Immature natural killer cell (primary cell): ENCODE measurements around the gene CLIC1. TPM values are rescaled to one million over a fixed set of nuclear protein-coding genes. Genes with fewer than 3 reads are reported as not detected.

Experiments used
- DNase-seq, 3 donors: peaks; one replicate each; pipeline ENCODE4 v3.0.0; 2022; ENCODE audit warnings: mixed read lengths in 1 of 3
- H3K27ac Mint-ChIP-seq, 6 donors: one replicate each; pipeline ENCODE4 v1.8.0; 2020; ENCODE audit warnings: mixed read lengths in 6 of 6, mild to moderate bottlenecking in 5 of 6, inconsistent platforms in 4 of 6, moderate library complexity in 3 of 6
- H3K27me3 Mint-ChIP-seq, 3 donors: one replicate each; pipeline ENCODE4 v1.8.0; 2020 to 2021; ENCODE audit warnings: low read depth in 3 of 3, mild to moderate bottlenecking in 3 of 3, mixed read lengths in 3 of 3, moderate library complexity in 3 of 3, inconsistent platforms in 1 of 3
- H3K36me3 Mint-ChIP-seq, 3 donors: one replicate each; pipeline ENCODE4 v1.8.0; 2020; ENCODE audit warnings: mixed read lengths in 3 of 3, inconsistent platforms in 2 of 3, mild to moderate bottlenecking in 2 of 3
- H3K4me1 Mint-ChIP-seq, 2 donors: one replicate each; pipeline ENCODE4 v1.8.0; 2020; ENCODE audit warnings: inconsistent platforms in 2 of 2, mild to moderate bottlenecking in 2 of 2, mixed read lengths in 2 of 2, moderate library complexity in 1 of 2
- H3K4me3 Mint-ChIP-seq, 5 donors: one replicate each; pipeline ENCODE4 v1.8.0; 2020; ENCODE audit warnings: mild to moderate bottlenecking in 5 of 5, mixed read lengths in 5 of 5, inconsistent platforms in 3 of 5, moderate library complexity in 3 of 5
- H3K9me3 Mint-ChIP-seq, 6 donors: one replicate each; pipeline ENCODE4 v1.8.0; 2020; ENCODE audit warnings: mild to moderate bottlenecking in 6 of 6, mixed read lengths in 6 of 6, inconsistent platforms in 4 of 6, moderate library complexity in 3 of 6
- polyA plus RNA-seq, 3 donors: library from polyadenylated mRNA; unstranded; fragments of 300-500 nt; fragmentation: Illumina TruSeq; gene quantifications; one replicate each; pipeline ENCODE4 v1.2.3, GENCODE V29; 2021

Gene CLIC1
- polyA plus RNA-seq, 3 donors from 2014 or later: 1,179 to 1,674 (median 1,350) TPM

- Mint-ChIP-seq H3K27ac (peak within 1 kb of the TSS; percentile 83 to 98 (median 94)), H3K4me1 (peaks cover 72 to 76% of the 10 kb centered on the region in 2 donors), H3K4me3 (peak within 1 kb of the TSS; percentile 97 to 99 (median 99)), H3K36me3 (peaks cover 4 to 46% (median 22%) of the 10 kb centered on the region in 3 donors), H3K27me3 (peaks cover 0 to 6% (median 2%) of the 10 kb centered on the region in 3 donors), H3K9me3 (no peaks in the 10 kb centered on the region)
- no peak for DNase-seq
These were observed 7.4 kb downstream of the CLIC1 start, which contains the start of gene DDAH2 for GRCh38 chr6:31728767-31729514. Gene DDAH2 (minus strand): TSS chr6:31729299. CDS start chr6:31729161, 138 bp downstream.

- DNase-seq: peak in 2 of 3 donors; percentile 19 to 29
These were observed 8.3 kb downstream of the CLIC1 start for GRCh38 chr6:31727717-31728671.

GRCh38 chr6:31727034-31727716 lies 9.2 kb downstream of the CLIC1 start:
- Mint-ChIP-seq H3K27ac (peak overlapping the region; percentile 74 to 86 (median 84)), H3K9me3 (no peaks in the 10 kb centered on the region), H3K27me3 (peaks cover 0 to 6% (median 2%) of the 10 kb centered on the region in 3 donors)

More at GRCh38 chr6:31727717-31728671, 8.3 kb downstream of the CLIC1 start:
- Mint-ChIP-seq H3K36me3 (peaks cover 4 to 37% (median 17%) of the 10 kb centered on the region in 3 donors), H3K9me3 (no peaks in the 10 kb centered on the region), H3K27me3 (peaks cover 0 to 6% (median 2%) of the 10 kb centered on the region in 3 donors), H3K4me1 (peaks cover 71 to 72% of the 10 kb centered on the region in 2 donors), H3K27ac (peak overlapping the region; percentile 74 to 86 (median 84)), H3K4me3 (peak overlapping the region; percentile 97 to 99 (median 99))

GRCh38 chr6:31725502-31726350 lies 10.6 kb downstream of the CLIC1 start:
- H3K36me3 Mint-ChIP-seq: peaks cover 0 to 22% (median 10%) of the 10 kb centered on the region in 3 donors
- H3K4me1 Mint-ChIP-seq: peaks cover 55 to 63% of the 10 kb centered on the region in 2 donors
- H3K9me3 Mint-ChIP-seq: no peaks in the 10 kb centered on the region
- H3K27me3 Mint-ChIP-seq: peaks cover 0 to 6% (median 2%) of the 10 kb centered on the region in 3 donors
- no peak overlapping the region for H3K4me3 Mint-ChIP-seq
- DNase-seq: no peak
- peak overlapping the region in 3 of 6 donors; percentile 4 to 66 (median 47) for H3K27ac Mint-ChIP-seq

More at GRCh38 chr6:31727034-31727716, 9.2 kb downstream of the CLIC1 start:
- no peak for DNase-seq
- Mint-ChIP-seq H3K4me1 (peaks cover 68 to 73% of the 10 kb centered on the region in 2 donors), H3K4me3 (peak overlapping the region; percentile 61 to 80 (median 71)), H3K36me3 (peaks cover 3 to 35% (median 17%) of the 10 kb centered on the region in 3 donors)

- H3K4me1 Mint-ChIP-seq: peaks cover 42 to 49% of the 10 kb centered on the region in 2 donors
- peak overlapping the region in 1 of 6 donors; percentile 62 for H3K27ac Mint-ChIP-seq
- peaks cover 0 to 15% (median 10%) of the 10 kb centered on the region in 3 donors for H3K36me3 Mint-ChIP-seq
These were observed 12.2 kb downstream of the CLIC1 start for GRCh38 chr6:31723980-31724691.

GRCh38 chr6:31723245-31723979 lies 12.9 kb downstream of the CLIC1 start, which contains the start of gene MPIG6B:
Gene MPIG6B (plus strand): TSS chr6:31723373. CDS start chr6:31723384, 11 bp downstream.
- H3K27me3 Mint-ChIP-seq: peaks cover 2 to 4% (median 4%) of the 10 kb centered on the region in 3 donors
- DNase-seq: peak in 1 of 3 donors; percentile 18
- peak within 1 kb of the TSS in 5 of 6 donors; percentile 62 to 84 (median 65) for H3K27ac Mint-ChIP-seq
- H3K4me3 Mint-ChIP-seq: peak within 1 kb of the TSS in 4 of 5 donors; percentile 63 to 76 (median 70)
- peaks cover 0 to 15% (median 10%) of the 10 kb centered on the region in 3 donors for H3K36me3 Mint-ChIP-seq
- H3K9me3 Mint-ChIP-seq: no peaks in the 10 kb centered on the region
- H3K4me1 Mint-ChIP-seq: peaks cover 34 to 42% of the 10 kb centered on the region in 2 donors

More at GRCh38 chr6:31723980-31724691, 12.2 kb downstream of the CLIC1 start:
- no peak for DNase-seq
- no peaks in the 10 kb centered on the region for H3K9me3 Mint-ChIP-seq
- peak overlapping the region in 2 of 5 donors; percentile 60 to 71 for H3K4me3 Mint-ChIP-seq
- peaks cover 0 to 4% (median 2%) of the 10 kb centered on the region in 3 donors for H3K27me3 Mint-ChIP-seq

GRCh38 chr6:31722173-31722572 lies 14.2 kb downstream of the CLIC1 start:
- peaks cover 25 to 30% of the 10 kb centered on the region in 2 donors for H3K4me1 Mint-ChIP-seq
- no peak for DNase-seq
- no peak overlapping the region for H3K27ac Mint-ChIP-seq
- H3K9me3 Mint-ChIP-seq: no peaks in the 10 kb centered on the region
- peaks cover 0 to 15% (median 10%) of the 10 kb centered on the region in 3 donors for H3K36me3 Mint-ChIP-seq
- H3K27me3 Mint-ChIP-seq: peaks cover 2 to 4% (median 3%) of the 10 kb centered on the region in 3 donors
- H3K4me3 Mint-ChIP-seq: no peak overlapping the region

- peaks cover 18 to 24% of the 10 kb centered on the region in 2 donors for H3K4me1 Mint-ChIP-seq
- no peak for DNase-seq
- no peak within 1 kb of the TSS for H3K4me3 Mint-ChIP-seq
- no peaks in the 10 kb centered on the region for H3K9me3 Mint-ChIP-seq
- H3K27me3 Mint-ChIP-seq: peaks cover 2 to 4% (median 3%) of the 10 kb centered on the region in 3 donors
- peaks cover 0 to 9% (median 4%) of the 10 kb centered on the region in 3 donors for H3K36me3 Mint-ChIP-seq
- H3K27ac Mint-ChIP-seq: peak within 1 kb of the TSS in 2 of 6 donors; percentile 34 to 41
These were observed 14.8 kb downstream of the CLIC1 start, which contains the start of gene LY6G6C for GRCh38 chr6:31721351-31722020. Gene LY6G6C (minus strand): TSS chr6:31721746. CDS start chr6:31721679, 67 bp downstream.

- Mint-ChIP-seq H3K27me3 (peaks cover 3 to 4% (median 3%) of the 10 kb centered on the region in 3 donors), H3K4me3 (no peak overlapping the region), H3K9me3 (no peaks in the 10 kb centered on the region), H3K27ac (peak overlapping the region in 3 of 6 donors; percentile 2 to 86 (median 81)), H3K4me1 (peaks cover 11 to 14% of the 10 kb centered on the region in 2 donors), H3K36me3 (no peaks in the 10 kb centered on the region)
- DNase-seq: no peak
These were observed 16.0 kb downstream of the CLIC1 start for GRCh38 chr6:31720196-31720770.

- DNase-seq: no peak
- Mint-ChIP-seq H3K4me3 (no peak overlapping the region), H3K27me3 (peaks cover 2 to 3% (median 3%) of the 10 kb centered on the region in 3 donors), H3K27ac (no peak overlapping the region), H3K9me3 (no peaks in the 10 kb centered on the region), H3K36me3 (no peaks in the 10 kb centered on the region), H3K4me1 (peaks cover 8 to 10% of the 10 kb centered on the region in 2 donors)
These were observed 17.3 kb downstream of the CLIC1 start for GRCh38 chr6:31719001-31719400.
